RWPE1 (cell line): ENCODE measurements around the gene TSHZ2.
"Not testable (repeated sequence)": the region's sequence is repeated elsewhere in the genome, so short reads cannot be mapped to it uniquely, and the experiment has no call there.

Source experiments
- CTCF ChIA-PET: fragments of 350-600 bp; sonication (Branson Sonifier 250); formaldehyde crosslinking; extraction: SDS; loops from one replicate; lab custom pipeline; 2021; lab: Yijun Ruan, JAX
- POLR2A ChIA-PET: fragments of 400-600 bp; formaldehyde crosslinking; extraction: SDS; loops from one replicate; lab custom pipeline; 2020; ENCODE audit warnings: antibody characterized with exemption; ENCODE audit not compliant: low non-redundant PET; lab: Yijun Ruan, JAX
- DNase-seq: peaks from one replicate; pipeline ENCODE4 v3.0.0; 2012; ENCODE audit warnings: low spot score
- H3K27ac ChIP-seq: fragments of 450-650 bp; 2 replicates; pipeline ENCODE4 v1.5.1; 2017
- TF ChIP-seq, protein P1 (sequence below): fragments of 450-650 bp; conservative IDR thresholded peaks from 2 replicates; pipeline ENCODE4 v1.5.1; 2017; ENCODE audit warnings: low read depth, mild to moderate bottlenecking

TSHZ2 gene

DNA sequence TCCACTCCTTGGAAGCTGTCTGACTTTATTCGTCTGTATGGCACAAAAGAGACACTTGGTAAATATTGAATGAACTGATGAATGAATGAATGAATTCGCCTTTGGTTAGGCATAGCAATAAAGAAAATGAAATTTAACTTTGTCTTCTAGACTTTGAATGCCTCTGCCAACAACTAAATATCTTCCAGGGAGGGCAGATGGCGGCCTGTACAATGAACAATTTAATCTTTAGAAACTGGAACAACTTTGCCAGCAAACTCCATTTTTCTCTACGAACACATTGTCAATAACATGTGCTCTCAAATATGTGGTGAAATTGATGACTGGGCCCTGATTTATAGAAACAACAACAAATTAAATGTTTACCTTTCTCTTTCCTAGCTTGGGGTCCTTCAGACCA, 480.9 kb downstream of the TSHZ2 start:
- ChIA-PET POLR2A (no interaction called here), CTCF (interaction anchor here (0.6 kb wide), 1 partner anchor 318 kb away, joined by 3 read pairs; no protein-coding TSS in a partner anchor)
- H3K27ac ChIP-seq, result no peak overlapping the region
- no peak for DNase-seq
- TF ChIP-seq, protein P1, sequence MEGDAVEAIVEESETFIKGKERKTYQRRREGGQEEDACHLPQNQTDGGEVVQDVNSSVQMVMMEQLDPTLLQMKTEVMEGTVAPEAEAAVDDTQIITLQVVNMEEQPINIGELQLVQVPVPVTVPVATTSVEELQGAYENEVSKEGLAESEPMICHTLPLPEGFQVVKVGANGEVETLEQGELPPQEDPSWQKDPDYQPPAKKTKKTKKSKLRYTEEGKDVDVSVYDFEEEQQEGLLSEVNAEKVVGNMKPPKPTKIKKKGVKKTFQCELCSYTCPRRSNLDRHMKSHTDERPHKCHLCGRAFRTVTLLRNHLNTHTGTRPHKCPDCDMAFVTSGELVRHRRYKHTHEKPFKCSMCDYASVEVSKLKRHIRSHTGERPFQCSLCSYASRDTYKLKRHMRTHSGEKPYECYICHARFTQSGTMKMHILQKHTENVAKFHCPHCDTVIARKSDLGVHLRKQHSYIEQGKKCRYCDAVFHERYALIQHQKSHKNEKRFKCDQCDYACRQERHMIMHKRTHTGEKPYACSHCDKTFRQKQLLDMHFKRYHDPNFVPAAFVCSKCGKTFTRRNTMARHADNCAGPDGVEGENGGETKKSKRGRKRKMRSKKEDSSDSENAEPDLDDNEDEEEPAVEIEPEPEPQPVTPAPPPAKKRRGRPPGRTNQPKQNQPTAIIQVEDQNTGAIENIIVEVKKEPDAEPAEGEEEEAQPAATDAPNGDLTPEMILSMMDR, result no peak

DNA sequence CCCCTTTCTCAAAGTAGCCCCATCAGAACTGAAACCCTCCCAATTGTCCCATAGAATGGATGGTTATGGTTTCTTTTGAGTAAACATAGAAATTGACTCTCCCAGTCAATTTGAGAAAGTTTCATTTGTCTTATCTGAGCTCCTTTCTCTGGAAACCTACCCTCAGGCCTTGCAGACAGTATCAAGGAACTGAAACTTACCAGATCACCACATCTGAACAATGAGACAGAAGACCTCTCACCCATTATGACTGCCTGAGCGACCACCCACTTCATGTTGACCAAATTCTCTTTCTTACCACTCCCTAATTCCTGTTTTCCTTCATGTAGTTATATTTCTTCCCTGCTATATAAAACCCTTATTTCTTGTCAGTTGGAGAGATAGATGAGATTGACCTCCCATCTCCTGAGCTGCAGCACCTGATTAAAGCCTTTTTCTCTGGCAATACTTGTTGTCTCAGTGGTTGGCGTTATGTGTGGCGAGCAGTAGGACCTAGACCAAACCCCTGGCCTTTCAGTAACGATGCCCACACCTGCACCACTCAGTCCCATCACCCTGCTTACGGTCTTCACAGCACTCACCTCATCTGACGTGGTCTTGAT, 482.6 kb downstream of the TSHZ2 start:
- no peak for DNase-seq
- ChIA-PET CTCF (no interaction called here), POLR2A (no interaction called here)
- TF ChIP-seq, protein P1, result no peak
- H3K27ac ChIP-seq, result no peak overlapping the region

DNA sequence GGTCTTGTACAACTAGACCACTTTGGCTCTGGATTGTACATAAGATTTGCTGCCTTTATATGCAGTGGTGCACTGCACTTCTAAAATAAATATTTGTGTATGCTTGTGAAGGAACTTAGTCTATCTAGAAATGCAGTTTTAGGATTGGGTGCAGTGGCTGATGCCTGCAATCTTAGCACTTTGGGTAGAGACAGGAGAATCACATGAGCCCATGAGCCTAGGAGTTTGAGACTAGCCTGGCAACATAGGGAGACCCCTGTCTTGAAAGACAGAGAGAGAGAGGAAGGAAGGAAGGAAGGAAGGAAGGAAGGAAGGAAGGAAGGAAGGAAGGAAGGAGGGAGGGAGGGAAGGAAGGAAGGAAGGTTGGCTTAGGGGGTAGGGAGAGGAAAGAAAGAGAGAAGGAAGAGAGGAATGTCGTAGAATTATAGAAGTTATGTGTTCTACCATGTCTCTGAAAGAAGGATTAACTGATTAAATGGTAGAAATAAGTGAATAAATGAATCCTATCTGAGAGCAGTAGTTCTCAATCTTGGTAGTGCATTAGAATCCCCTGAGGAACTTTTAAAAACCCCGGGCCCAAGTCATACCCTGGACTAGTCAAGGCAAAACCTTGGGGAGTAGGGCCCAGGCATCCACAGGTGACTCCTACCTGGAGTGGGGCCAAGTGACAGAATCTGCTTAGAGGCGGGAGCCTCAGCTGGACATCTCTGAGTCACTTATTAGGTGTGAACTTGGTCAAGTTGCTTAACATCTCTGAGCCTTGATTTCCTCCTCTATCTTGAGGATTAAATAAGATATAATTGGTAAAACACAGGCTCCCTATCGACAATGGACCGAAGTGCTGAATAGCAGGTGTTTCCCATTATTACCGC, 491.2 kb downstream of the TSHZ2 start:
- ChIA-PET CTCF (no interaction called here), POLR2A (no interaction called here)
- TF ChIP-seq, protein P1, result no peak
- no peak overlapping the region for H3K27ac ChIP-seq
- peak; percentile 23 for DNase-seq

DNA sequence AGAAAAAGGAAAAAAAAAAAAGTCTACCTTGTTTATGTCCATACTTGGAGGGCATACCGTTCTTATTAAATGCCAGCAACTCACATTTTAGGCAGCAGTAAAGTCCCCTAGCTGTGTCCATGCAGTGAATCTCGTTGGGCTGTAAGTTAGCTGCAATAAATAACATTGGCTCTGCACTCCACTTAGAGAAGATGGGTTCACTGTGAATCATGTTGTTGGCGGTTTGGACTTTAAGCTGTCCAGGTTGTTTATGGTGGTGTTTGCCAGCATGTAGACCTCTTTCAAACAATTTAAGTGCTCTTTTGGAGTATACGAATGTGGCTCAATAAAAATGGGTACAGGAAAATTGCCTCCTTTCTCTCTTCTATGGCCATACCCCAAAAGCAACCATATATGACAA, 494.1 kb downstream of the TSHZ2 start:
- CTCF ChIA-PET, result interaction anchor here (0.6 to 1.1 kb wide), 3 partner anchors 42 to 150 kb away, joined by 3 to 6 read pairs (median 4); no protein-coding TSS in a partner anchor
- TF ChIP-seq, protein P1, result no peak
- H3K27ac ChIP-seq, result no peak overlapping the region
- no peak for DNase-seq
- POLR2A ChIA-PET, result interaction anchor here (0.7 kb wide), 1 partner anchor 461 kb away, joined by 6 read pairs; no protein-coding TSS in a partner anchor

DNA sequence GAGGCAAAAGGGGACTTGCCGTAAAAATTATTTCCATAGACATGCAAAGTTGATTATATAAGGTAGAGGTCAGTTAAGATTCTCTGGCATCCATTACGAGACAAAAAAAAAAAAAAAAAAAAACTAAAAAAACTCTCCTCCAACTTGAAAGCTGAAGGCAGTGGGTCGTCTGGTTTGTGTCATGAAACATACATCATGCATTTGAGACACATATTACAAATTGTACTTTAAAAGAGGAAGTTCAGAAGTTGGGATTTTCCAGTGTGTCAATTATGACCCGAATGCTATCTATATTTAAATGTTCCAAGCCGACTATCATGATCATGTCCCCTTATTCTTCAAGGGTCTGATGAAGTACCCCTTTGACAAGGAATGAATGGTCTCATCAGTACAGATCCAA, 496.4 kb downstream of the TSHZ2 start:
- POLR2A ChIA-PET, result no interaction called here
- CTCF ChIA-PET, result no interaction called here
- no peak overlapping the region for H3K27ac ChIP-seq
- TF ChIP-seq, protein P1, result no peak
- no peak for DNase-seq

DNA sequence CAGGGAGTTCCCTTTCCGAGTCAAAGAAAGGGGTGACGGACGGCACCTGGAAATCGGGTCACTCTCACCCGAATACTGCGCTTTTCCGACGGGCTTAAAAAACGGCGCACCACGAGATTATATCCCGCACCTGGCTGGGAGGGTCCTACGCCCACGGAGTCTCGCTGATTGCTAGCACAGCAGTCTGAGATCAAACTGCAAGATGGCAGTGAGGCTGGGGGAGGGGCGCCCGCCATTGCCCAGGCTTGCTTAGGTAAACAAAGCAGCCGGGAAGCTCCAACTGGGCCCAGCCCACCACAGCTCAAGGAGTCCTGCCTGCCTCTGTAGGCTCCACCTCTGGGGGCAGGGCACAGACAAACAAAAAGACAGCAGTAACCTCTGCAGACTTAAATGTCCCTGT, 500.7 kb downstream of the TSHZ2 start:
- CTCF ChIA-PET, result interaction anchor here (0.7 kb wide), 1 partner anchor 1032 kb away, joined by 3 read pairs; no protein-coding TSS in a partner anchor
- DNase-seq, H3K27ac ChIP-seq, POLR2A ChIA-PET: not testable (repeated sequence)

DNA sequence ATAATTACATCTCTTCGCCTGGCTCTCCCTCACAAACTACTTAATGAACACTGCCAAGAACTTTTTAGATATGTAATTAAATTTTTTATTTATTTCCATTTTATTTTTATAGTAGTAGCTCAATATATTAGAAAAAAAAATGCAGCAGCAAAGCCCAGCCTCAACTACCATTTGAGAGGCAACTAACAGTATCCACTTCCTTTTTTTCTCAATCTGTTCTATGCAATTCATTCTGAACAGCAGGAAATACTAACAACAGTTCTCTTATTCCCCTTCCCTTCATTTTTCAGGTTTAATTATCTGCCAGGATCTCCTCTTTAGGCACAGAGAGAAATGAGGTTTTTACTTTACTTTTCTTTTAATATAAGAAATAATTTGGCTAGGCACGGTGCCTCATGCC, 508.8 kb downstream of the TSHZ2 start:
- no peak overlapping the region for H3K27ac ChIP-seq
- CTCF ChIA-PET, result no interaction called here
- no peak for DNase-seq
- POLR2A ChIA-PET, result no interaction called here
- TF ChIP-seq, protein P1, result no peak
